Measurements from ENCODE around the gene SLC7A1.

The SLC7A1 gene

GRCh38 chr13:29483623-29484022, 111.9 kb downstream of the SLC7A1 start:
- DNase-seq = no peak

GRCh38 chr13:29483211-29483610, 112.3 kb downstream of the SLC7A1 start:
- no peak for DNase-seq

- no peak for DNase-seq
These were observed 113.0 kb downstream of the SLC7A1 start for GRCh38 chr13:29482504-29482903.

GRCh38 chr13:29481603-29482002, 113.9 kb downstream of the SLC7A1 start:
- DNase-seq = no peak

GRCh38 chr13:29480893-29481525, 114.5 kb downstream of the SLC7A1 start:
- DNase-seq = no peak

- DNase-seq = no peak
These were observed 115.6 kb downstream of the SLC7A1 start for GRCh38 chr13:29479716-29480492.

- no peak for DNase-seq
These were observed 119.4 kb downstream of the SLC7A1 start for GRCh38 chr13:29476046-29476445.

- no peak for DNase-seq
These were observed 120.5 kb downstream of the SLC7A1 start for GRCh38 chr13:29474991-29475390.

GRCh38 chr13:29473166-29473565, 122.3 kb downstream of the SLC7A1 start:
- no peak for DNase-seq

GRCh38 chr13:29472332-29472961, 123.0 kb downstream of the SLC7A1 start:
- no peak for DNase-seq

GRCh38 chr13:29471551-29471950, 123.9 kb downstream of the SLC7A1 start:
- no peak for DNase-seq

- no peak for DNase-seq
These were observed 129.7 kb downstream of the SLC7A1 start for GRCh38 chr13:29465741-29466293.

GRCh38 chr13:29464105-29464679, 131.3 kb downstream of the SLC7A1 start:
- DNase-seq = no peak

GRCh38 chr13:29459813-29460355, 135.6 kb downstream of the SLC7A1 start:
- no peak for DNase-seq

All from GF-D8 (cell line).